Effector memory CD4-positive, alpha-beta T cell (primary cell): ENCODE data around the gene EXOC5.

ENCODE experiments used
- DNase-seq, 3 donors: peaks; one replicate each; pipeline ENCODE4 v3.0.0-alpha.2; 2020
- H3K27ac ChIP-seq: 2 replicates; pipeline ENCODE4 v1.7.0; 2013; ENCODE audit warnings: mild to moderate bottlenecking, low read length, moderate library complexity; ENCODE audit not compliant: insufficient read depth, poor library complexity, severe bottlenecking
- H3K27me3 ChIP-seq: replicated peaks from 2 replicates; pipeline ENCODE4 v1.7.0; 2013; ENCODE audit warnings: mild to moderate bottlenecking, low read length; ENCODE audit not compliant: insufficient read depth, control insufficient read depth, poor library complexity, severe bottlenecking
- H3K36me3 ChIP-seq: 2 replicates; pipeline ENCODE4 v1.7.0; 2013; ENCODE audit warnings: mild to moderate bottlenecking, low read length, moderate library complexity; ENCODE audit not compliant: control insufficient read depth, insufficient read depth
- H3K4me1 ChIP-seq: 2 replicates; pipeline ENCODE4 v1.7.0; 2013; ENCODE audit warnings: low read length, mild to moderate bottlenecking; ENCODE audit not compliant: control insufficient read depth, insufficient read depth, poor library complexity, severe bottlenecking
- H3K4me3 ChIP-seq: 2 replicates; pipeline ENCODE4 v1.7.0; 2013; ENCODE audit warnings: low read length, low read depth, mild to moderate bottlenecking; ENCODE audit not compliant: insufficient read depth, poor library complexity, severe bottlenecking
- H3K9me3 ChIP-seq: 2 replicates; pipeline ENCODE4 v1.7.0; 2013; ENCODE audit warnings: mild to moderate bottlenecking, low read length, moderate library complexity; ENCODE audit not compliant: control insufficient read depth
- total RNA-seq, 3 donors: gene quantifications; one replicate each; lab custom pipeline; 2026; lab: John Stamatoyannopoulos, UW

Gene EXOC5, protein sequence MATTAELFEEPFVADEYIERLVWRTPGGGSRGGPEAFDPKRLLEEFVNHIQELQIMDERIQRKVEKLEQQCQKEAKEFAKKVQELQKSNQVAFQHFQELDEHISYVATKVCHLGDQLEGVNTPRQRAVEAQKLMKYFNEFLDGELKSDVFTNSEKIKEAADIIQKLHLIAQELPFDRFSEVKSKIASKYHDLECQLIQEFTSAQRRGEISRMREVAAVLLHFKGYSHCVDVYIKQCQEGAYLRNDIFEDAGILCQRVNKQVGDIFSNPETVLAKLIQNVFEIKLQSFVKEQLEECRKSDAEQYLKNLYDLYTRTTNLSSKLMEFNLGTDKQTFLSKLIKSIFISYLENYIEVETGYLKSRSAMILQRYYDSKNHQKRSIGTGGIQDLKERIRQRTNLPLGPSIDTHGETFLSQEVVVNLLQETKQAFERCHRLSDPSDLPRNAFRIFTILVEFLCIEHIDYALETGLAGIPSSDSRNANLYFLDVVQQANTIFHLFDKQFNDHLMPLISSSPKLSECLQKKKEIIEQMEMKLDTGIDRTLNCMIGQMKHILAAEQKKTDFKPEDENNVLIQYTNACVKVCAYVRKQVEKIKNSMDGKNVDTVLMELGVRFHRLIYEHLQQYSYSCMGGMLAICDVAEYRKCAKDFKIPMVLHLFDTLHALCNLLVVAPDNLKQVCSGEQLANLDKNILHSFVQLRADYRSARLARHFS
- total RNA-seq, result 43.9 to 59.7 (median 53.8) reads per million in 3 donors

- Histone ChIP-seq H3K27ac (peak within 1 kb of the TSS; percentile 95), H3K36me3 (no peaks in the 10 kb centered on the region), H3K27me3 (no peaks in the 10 kb centered on the region), H3K4me3 (peak within 1 kb of the TSS; percentile 84), H3K9me3 (no peaks in the 10 kb centered on the region), H3K4me1 (no peaks in the 10 kb centered on the region)
- peak; percentile 87 to 90 (median 89) for DNase-seq
Observed at GRCh38 chr14:57268161-57269069, at the start of gene EXOC5, which contains the start of gene AP5M1. EXOC5 (minus strand) TSS chr14:57268905; CDS start chr14:57268648, 257 bp downstream. AP5M1 (plus strand) TSS chr14:57268971; CDS start chr14:57269315, 344 bp downstream.

GRCh38 chr14:57317248-57317833 is 48.6 kb upstream of the EXOC5 start:
- H3K9me3 ChIP-seq, result no peaks in the 10 kb centered on the region
- H3K36me3 ChIP-seq, result no peaks in the 10 kb centered on the region
- peaks cover 2% of the 10 kb centered on the region for H3K27me3 ChIP-seq
- no peaks in the 10 kb centered on the region for H3K4me1 ChIP-seq
- DNase-seq, result peak; percentile 29 to 62 (median 45)
- no peak overlapping the region for H3K4me3 ChIP-seq
- no peak overlapping the region for H3K27ac ChIP-seq

DNA sequence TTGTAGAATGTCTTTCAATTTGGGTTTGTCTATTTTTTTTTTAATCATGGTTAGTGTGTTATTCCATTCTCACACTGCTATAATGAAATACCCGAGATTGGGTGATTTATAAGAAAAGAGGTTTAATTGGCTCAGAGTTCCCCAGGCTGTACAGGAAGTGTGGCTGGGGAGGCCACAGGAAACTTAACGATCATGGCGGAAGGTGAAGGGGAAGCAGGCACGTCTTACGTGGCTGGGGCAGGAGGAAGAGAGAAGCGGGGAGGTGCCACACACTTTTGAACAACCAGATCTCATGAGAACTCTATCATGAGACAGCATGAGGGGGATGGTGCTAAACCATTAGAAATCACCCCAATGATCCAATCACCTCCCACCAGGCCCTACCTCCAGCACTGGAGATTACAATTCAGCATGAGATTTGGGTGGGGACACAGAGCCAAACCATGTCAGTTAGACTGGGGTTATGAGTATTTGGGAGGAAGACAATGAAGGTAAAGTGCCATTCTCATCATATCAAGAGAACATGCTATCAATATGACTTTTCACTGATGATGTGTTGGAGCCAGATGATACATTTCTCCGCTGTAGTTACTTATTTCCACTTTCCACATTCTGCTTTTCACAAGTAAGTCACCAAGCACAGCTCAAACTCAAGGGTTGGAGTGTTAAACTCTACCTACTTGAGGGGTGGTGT is 45.8 kb upstream of the EXOC5 start:
- Histone ChIP-seq H3K4me3 (no peak overlapping the region), H3K4me1 (no peaks in the 10 kb centered on the region), H3K27me3 (peaks cover 2% of the 10 kb centered on the region), H3K9me3 (no peaks in the 10 kb centered on the region), H3K36me3 (no peaks in the 10 kb centered on the region), H3K27ac (no peak overlapping the region)
- no peak for DNase-seq

- Histone ChIP-seq H3K9me3 (no peaks in the 10 kb centered on the region), H3K27me3 (no peaks in the 10 kb centered on the region), H3K4me3 (no peak overlapping the region), H3K27ac (no peak overlapping the region), H3K4me1 (no peaks in the 10 kb centered on the region), H3K36me3 (no peaks in the 10 kb centered on the region)
- DNase-seq, result no peak
Observed at GRCh38 chr14:57302883-57303282, 34.2 kb upstream of the EXOC5 start.

- no peak for DNase-seq
- H3K27ac ChIP-seq, result no peak overlapping the region
- H3K27me3 ChIP-seq, result no peaks in the 10 kb centered on the region
- no peaks in the 10 kb centered on the region for H3K4me1 ChIP-seq
- H3K36me3 ChIP-seq, result no peaks in the 10 kb centered on the region
- no peak overlapping the region for H3K4me3 ChIP-seq
- no peaks in the 10 kb centered on the region for H3K9me3 ChIP-seq
Observed at GRCh38 chr14:57299511-57299910, 30.8 kb upstream of the EXOC5 start.

- Histone ChIP-seq H3K9me3 (no peaks in the 10 kb centered on the region), H3K27me3 (no peaks in the 10 kb centered on the region), H3K36me3 (no peaks in the 10 kb centered on the region), H3K4me3 (no peak overlapping the region), H3K4me1 (no peaks in the 10 kb centered on the region), H3K27ac (no peak overlapping the region)
- DNase-seq, result no peak
Observed at GRCh38 chr14:57297852-57298251, 29.1 kb upstream of the EXOC5 start.

- Histone ChIP-seq H3K36me3 (no peaks in the 10 kb centered on the region), H3K27ac (no peak overlapping the region), H3K27me3 (no peaks in the 10 kb centered on the region), H3K9me3 (no peaks in the 10 kb centered on the region), H3K4me3 (no peak overlapping the region), H3K4me1 (no peaks in the 10 kb centered on the region)
- no peak for DNase-seq
Observed at GRCh38 chr14:57295239-57295638, 26.5 kb upstream of the EXOC5 start.

DNA sequence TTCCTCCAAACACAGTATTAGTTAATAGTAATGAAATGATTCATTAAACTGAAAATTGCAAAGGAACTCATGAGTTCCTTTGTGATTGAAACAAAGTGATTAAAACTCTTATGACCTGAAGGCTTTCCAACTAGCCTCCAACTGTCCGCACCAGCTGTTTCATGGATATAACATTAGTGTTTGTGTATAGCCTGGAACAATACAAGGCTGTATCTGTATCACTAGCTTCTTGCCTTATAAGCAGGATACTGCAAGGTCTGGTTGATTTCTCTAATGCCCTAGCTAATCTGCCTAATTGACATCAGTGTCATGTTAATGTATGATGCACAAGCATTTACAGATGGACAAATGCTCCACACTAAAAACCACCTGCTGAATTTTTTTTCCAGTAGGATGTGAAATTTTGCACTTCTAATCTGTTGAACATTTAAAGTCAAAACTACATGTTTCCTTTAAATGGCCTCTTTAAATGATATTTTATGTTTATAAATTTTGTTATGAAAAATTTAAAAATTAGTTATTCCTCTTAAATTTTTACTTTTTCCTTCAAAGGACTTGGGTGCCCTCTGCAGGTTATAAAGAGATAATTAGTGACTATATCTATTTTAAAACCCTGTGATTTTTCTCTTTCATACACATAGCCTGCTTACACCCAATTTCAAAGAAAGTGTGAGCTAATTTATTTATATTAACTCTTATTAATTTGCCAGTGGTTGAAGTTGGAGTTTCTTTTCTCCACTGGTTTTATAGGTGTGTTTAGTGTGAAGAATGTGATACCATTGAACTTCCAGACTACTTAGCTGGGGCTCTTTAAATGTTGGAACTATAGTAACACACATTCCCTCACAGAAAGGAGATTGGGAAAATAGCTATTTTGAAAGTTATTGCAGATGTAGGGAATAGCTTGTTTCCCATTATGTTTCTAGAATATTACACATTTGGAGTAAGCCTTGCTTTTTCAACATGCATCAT is 25.4 kb upstream of the EXOC5 start:
- Histone ChIP-seq H3K36me3 (no peaks in the 10 kb centered on the region), H3K27me3 (no peaks in the 10 kb centered on the region), H3K9me3 (no peaks in the 10 kb centered on the region), H3K4me1 (no peaks in the 10 kb centered on the region), H3K27ac (no peak overlapping the region), H3K4me3 (no peak overlapping the region)
- DNase-seq, result no peak
